Activated naive CD8-positive, alpha-beta T cell treated with anti-CD3 and anti-CD28 coated beads for 36 hours (primary cell): ENCODE results near the gene AGO3. TPM values are rescaled to one million over a fixed set of nuclear protein-coding genes. Genes with fewer than 3 reads are reported as not detected.
"Not testable (repeated sequence)": the region's sequence is repeated elsewhere in the genome, so short reads cannot be mapped to it uniquely, and the experiment has no call there.

Experiments used
- DNase-seq: peaks from one replicate; pipeline ENCODE4 v3.0.0; 2021
- H3K27ac Mint-ChIP-seq: one replicate; pipeline ENCODE4 v1.8.0; 2022; ENCODE audit warnings: mild to moderate bottlenecking, moderate library complexity, mixed read lengths
- H3K27me3 Mint-ChIP-seq: one replicate; pipeline ENCODE4 v1.8.0; 2022; ENCODE audit warnings: mild to moderate bottlenecking, mixed read lengths
- H3K36me3 Mint-ChIP-seq: one replicate; pipeline ENCODE4 v1.8.0; 2021; ENCODE audit warnings: mild to moderate bottlenecking, mixed read lengths
- H3K4me1 Mint-ChIP-seq: one replicate; pipeline ENCODE4 v1.8.0; 2021; ENCODE audit warnings: mixed read lengths
- H3K4me3 Mint-ChIP-seq: one replicate; pipeline ENCODE4 v1.8.0; 2022; ENCODE audit warnings: mild to moderate bottlenecking, moderate library complexity, mixed read lengths
- H3K9me3 Mint-ChIP-seq: one replicate; pipeline ENCODE4 v1.8.0; 2022; ENCODE audit warnings: mixed read lengths
- total RNA-seq, 2 experiments: library from RNA; stranded (reverse); gene quantifications; one replicate each; pipeline ENCODE4 v1.2.3, GENCODE V29; 2021

The AGO3 gene
- total RNA-seq, 2 experiments from 2014 or later: 24.5 to 26.0 TPM

DNA sequence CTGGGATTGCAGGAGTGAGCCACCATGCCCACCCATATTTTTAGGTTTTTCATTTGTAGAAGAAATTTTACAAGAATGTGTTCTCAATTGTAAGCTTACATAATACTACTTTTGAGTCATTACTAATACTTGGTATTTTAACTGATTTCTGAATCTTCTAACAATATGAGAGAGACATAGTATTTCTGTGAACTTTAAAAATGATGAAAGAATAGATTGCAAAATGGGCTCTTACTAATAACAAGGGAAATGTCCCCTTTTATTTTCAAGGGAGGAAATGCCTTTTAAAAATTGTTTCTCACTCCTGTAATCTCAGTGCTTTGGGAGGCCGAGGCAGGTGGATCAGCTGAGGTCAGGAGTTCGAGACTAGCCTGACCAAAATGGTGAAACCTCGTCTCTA, 5.9 kb downstream of the AGO3 start:
- H3K36me3 Mint-ChIP-seq: peaks cover 2% of the 10 kb centered on the region
- no peak for DNase-seq
- H3K4me1 Mint-ChIP-seq: peaks cover 36% of the 10 kb centered on the region
- H3K27ac Mint-ChIP-seq: no peak overlapping the region
- no peaks in the 10 kb centered on the region for H3K27me3 Mint-ChIP-seq
- no peak overlapping the region for H3K4me3 Mint-ChIP-seq
- H3K9me3 Mint-ChIP-seq: no peaks in the 10 kb centered on the region

DNA sequence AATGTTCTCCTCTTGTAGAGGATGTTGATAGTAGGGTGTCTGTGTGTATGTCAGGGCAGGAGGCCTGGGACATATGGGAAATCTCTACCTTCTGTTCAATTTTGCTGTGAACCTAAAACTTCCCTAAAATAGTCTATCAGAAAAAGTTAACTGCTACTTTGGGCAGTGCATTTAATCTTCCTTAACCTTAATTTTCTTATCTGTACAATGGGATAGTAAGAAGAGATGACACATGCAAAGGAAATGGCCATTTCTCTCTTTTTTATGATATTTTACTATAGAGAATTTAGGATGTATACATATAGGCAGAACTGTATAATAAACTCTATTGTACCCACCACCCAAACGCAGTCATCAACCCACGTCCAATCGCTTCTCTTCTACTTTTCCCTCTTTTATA, 8.6 kb downstream of the AGO3 start:
- Mint-ChIP-seq H3K27ac (no peak overlapping the region), H3K27me3 (no peaks in the 10 kb centered on the region), H3K4me3 (no peak overlapping the region), H3K9me3 (peaks cover 2% of the 10 kb centered on the region), H3K4me1 (peaks cover 35% of the 10 kb centered on the region), H3K36me3 (peaks cover 10% of the 10 kb centered on the region)
- DNase-seq: no peak

GRCh38 chr1:35945327-35945726, 14.4 kb downstream of the AGO3 start:
- Mint-ChIP-seq H3K4me3 (no peak overlapping the region), H3K27me3 (no peaks in the 10 kb centered on the region), H3K36me3 (peaks cover 20% of the 10 kb centered on the region), H3K9me3 (peaks cover 2% of the 10 kb centered on the region), H3K4me1 (peaks cover 37% of the 10 kb centered on the region), H3K27ac (no peak overlapping the region)
- DNase-seq: no peak

DNA sequence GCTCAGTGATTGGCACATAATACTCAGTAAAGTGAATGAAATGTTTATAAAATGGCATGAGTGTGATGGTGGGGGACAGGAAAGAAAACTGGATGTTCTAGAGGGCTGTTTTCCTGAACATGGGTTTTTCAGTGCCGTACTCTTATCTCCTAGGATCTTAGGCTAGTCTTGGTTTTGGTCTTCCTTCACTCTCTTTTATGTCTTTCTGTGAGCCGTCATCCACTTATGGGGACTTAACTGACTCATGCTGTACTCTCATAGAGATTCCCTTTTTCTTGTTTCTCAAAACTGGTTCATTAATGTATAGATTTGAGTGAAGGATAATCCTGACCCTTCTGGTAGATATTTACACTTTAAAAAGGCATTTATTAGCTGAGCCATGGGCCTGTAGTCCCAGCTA, 16.6 kb downstream of the AGO3 start:
- no peak for DNase-seq
- Mint-ChIP-seq H3K27me3 (no peaks in the 10 kb centered on the region), H3K36me3 (peaks cover 20% of the 10 kb centered on the region), H3K4me1 (peaks cover 24% of the 10 kb centered on the region), H3K9me3 (peaks cover 2% of the 10 kb centered on the region), H3K4me3 (no peak overlapping the region), H3K27ac (no peak overlapping the region)

GRCh38 chr1:35958558-35958957, 27.7 kb downstream of the AGO3 start:
- Mint-ChIP-seq H3K4me3 (no peak overlapping the region), H3K27me3 (no peaks in the 10 kb centered on the region), H3K27ac (no peak overlapping the region), H3K4me1 (peaks cover 6% of the 10 kb centered on the region), H3K9me3 (no peaks in the 10 kb centered on the region), H3K36me3 (peaks cover 6% of the 10 kb centered on the region)
- DNase-seq: no peak

DNA sequence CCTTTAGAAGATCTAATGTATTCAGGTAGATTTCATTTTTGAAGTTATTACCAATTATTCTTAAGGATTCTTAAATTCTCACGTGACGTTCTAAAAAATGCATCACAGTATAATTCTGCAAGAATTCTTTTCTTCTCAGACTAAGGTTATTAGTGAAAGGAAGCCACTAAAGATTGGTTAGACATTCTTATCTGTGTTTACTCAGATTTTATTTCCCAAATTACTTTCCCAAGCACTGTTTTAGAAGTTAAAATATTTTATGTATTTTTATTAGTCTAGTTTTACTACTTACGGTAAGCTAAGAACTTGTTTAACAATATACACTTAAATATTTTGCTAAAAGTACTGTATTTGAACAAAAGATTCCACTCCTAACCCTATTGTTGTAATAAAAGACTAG, 28.4 kb downstream of the AGO3 start:
- Mint-ChIP-seq H3K27ac (no peak overlapping the region), H3K9me3 (no peaks in the 10 kb centered on the region), H3K27me3 (no peaks in the 10 kb centered on the region), H3K4me3 (no peak overlapping the region), H3K4me1 (peaks cover 2% of the 10 kb centered on the region), H3K36me3 (peaks cover 5% of the 10 kb centered on the region)
- DNase-seq: no peak

GRCh38 chr1:35962952-35963351, 32.0 kb downstream of the AGO3 start:
- DNase-seq: no peak
- Mint-ChIP-seq H3K36me3 (peaks cover 10% of the 10 kb centered on the region), H3K9me3 (no peaks in the 10 kb centered on the region), H3K4me1 (peaks cover 4% of the 10 kb centered on the region), H3K27me3 (no peaks in the 10 kb centered on the region), H3K4me3 (no peak overlapping the region), H3K27ac (no peak overlapping the region)

DNA sequence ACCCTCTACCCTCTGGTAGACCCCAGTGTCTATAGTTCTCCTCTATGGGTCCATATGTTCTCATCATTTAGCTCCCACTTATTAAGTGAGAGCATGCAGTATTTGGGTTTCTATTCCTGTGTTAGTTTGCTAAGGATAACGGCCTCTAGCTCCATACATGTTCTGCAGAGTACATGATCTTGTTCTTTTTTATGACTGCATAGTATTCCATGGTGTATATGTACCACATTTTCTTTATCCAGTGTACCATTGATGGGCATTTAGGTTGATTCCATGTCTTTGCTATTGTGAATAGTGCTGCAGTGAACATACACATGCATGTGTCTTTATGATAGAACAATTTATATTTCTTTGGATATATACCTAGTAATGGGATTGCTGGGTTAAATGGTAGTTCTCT, 33.4 kb downstream of the AGO3 start:
- peaks cover 20% of the 10 kb centered on the region for H3K36me3 Mint-ChIP-seq
- not testable (repeated sequence) for H3K4me3 Mint-ChIP-seq, H3K27ac Mint-ChIP-seq, H3K27me3 Mint-ChIP-seq, H3K4me1 Mint-ChIP-seq, H3K9me3 Mint-ChIP-seq, DNase-seq

GRCh38 chr1:35968396-35968795, 37.5 kb downstream of the AGO3 start:
- no peaks in the 10 kb centered on the region for H3K27me3 Mint-ChIP-seq
- peaks cover 3% of the 10 kb centered on the region for H3K4me1 Mint-ChIP-seq
- peaks cover 22% of the 10 kb centered on the region for H3K36me3 Mint-ChIP-seq
- peaks cover 3% of the 10 kb centered on the region for H3K9me3 Mint-ChIP-seq
- no peak overlapping the region for H3K27ac Mint-ChIP-seq
- no peak overlapping the region for H3K4me3 Mint-ChIP-seq
- no peak for DNase-seq

DNA sequence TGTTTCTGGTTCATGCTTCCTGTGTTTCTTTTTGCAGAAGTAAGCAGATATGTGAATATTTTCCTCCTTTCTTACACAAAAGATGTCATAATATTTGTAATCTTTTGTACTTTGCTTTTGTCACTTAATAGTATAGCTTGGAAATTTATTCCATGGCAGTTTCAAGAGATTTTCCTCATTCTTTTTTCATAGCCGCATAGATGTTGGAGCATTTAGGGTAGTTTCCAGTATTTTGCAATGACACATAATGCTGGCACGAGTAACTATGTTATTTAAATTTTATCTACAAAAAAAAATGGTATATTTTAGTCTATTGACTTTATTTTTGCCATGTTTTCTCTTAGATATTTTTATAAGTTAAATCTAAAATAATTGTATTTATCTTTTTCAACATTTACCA, 40.7 kb downstream of the AGO3 start:
- Mint-ChIP-seq H3K27me3 (no peaks in the 10 kb centered on the region), H3K27ac (no peak overlapping the region), H3K9me3 (peaks cover 3% of the 10 kb centered on the region), H3K4me3 (no peak overlapping the region), H3K4me1 (peaks cover 8% of the 10 kb centered on the region), H3K36me3 (peaks cover 30% of the 10 kb centered on the region)
- DNase-seq: no peak

DNA sequence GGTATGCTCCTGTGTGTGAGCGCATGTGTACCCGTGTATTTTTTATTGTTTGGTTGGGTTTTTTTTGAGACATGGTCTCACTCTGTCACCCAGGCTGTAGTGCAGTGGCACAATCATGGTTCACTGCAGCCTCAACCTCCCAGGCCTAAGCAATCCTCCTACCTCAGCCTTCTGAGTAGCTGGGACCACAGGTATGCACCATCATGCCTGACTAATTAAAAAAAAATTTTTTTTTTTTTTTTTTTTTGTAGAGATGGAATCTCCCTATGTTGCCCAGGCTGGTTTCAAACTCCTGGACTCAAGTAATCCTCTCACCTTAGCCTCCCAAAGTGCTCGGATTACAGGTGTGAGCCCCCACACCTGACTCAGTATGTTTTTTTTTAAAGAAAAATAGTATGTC, 41.7 kb downstream of the AGO3 start:
- DNase-seq, H3K4me1 Mint-ChIP-seq, H3K27ac Mint-ChIP-seq, H3K27me3 Mint-ChIP-seq, H3K4me3 Mint-ChIP-seq, H3K9me3 Mint-ChIP-seq: not testable (repeated sequence)
- peaks cover 30% of the 10 kb centered on the region for H3K36me3 Mint-ChIP-seq

- peaks cover 19% of the 10 kb centered on the region for H3K36me3 Mint-ChIP-seq
- peaks cover 2% of the 10 kb centered on the region for H3K4me1 Mint-ChIP-seq
These were observed 49.2 kb downstream of the AGO3 start for GRCh38 chr1:35980090-35980489.

GRCh38 chr1:35988237-35988636, 57.3 kb downstream of the AGO3 start:
- H3K9me3 Mint-ChIP-seq: no peaks in the 10 kb centered on the region
- peaks cover 5% of the 10 kb centered on the region for H3K36me3 Mint-ChIP-seq
- no peaks in the 10 kb centered on the region for H3K4me1 Mint-ChIP-seq
- no peak overlapping the region for H3K4me3 Mint-ChIP-seq
- no peak overlapping the region for H3K27ac Mint-ChIP-seq
- H3K27me3 Mint-ChIP-seq: no peaks in the 10 kb centered on the region
- DNase-seq: no peak

More at GRCh38 chr1:35980090-35980489, 49.2 kb downstream of the AGO3 start:
- Mint-ChIP-seq H3K27me3 (no peaks in the 10 kb centered on the region), H3K27ac (no peak overlapping the region), H3K4me3 (no peak overlapping the region), H3K9me3 (no peaks in the 10 kb centered on the region)
- no peak for DNase-seq

DNA sequence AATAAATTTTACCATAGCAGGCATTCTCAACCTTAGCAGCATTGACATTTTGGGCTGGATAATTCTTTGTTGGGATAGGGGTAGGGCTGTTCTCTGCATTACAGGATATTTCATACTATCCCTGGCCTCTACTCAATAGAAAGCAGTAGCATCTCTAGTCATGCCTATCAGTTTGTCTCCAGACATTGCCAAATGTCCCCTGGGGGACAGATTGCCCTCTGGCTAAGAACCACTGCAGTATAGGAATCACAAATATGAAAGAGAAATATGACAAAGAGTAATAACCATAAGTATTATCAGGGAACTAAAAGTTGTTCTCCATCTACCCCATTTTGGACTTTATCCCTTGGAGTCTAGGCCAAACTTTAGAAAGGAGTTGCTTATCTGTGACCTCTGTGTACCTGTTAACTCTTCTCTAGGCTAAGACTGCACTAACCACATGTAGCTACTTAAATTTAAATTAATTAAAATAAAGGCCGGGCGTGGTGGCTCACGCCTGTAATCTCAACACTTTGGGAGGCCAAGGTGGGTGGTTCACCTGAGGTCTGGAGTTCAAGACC, 76.1 kb downstream of the AGO3 start:
- Mint-ChIP-seq H3K4me1 (no peaks in the 10 kb centered on the region), H3K9me3 (no peaks in the 10 kb centered on the region), H3K4me3 (no peak overlapping the region), H3K27ac (no peak overlapping the region), H3K27me3 (no peaks in the 10 kb centered on the region), H3K36me3 (no peaks in the 10 kb centered on the region)
- DNase-seq: no peak

GRCh38 chr1:36007741-36008140, 76.8 kb downstream of the AGO3 start:
- Mint-ChIP-seq H3K4me3 (no peak overlapping the region), H3K27ac (no peak overlapping the region), H3K27me3 (no peaks in the 10 kb centered on the region), H3K36me3 (no peaks in the 10 kb centered on the region), H3K9me3 (no peaks in the 10 kb centered on the region), H3K4me1 (no peaks in the 10 kb centered on the region)
- no peak for DNase-seq

GRCh38 chr1:36008546-36009197, 77.8 kb downstream of the AGO3 start:
- Mint-ChIP-seq H3K27me3 (no peaks in the 10 kb centered on the region), H3K27ac (no peak overlapping the region), H3K4me1 (no peaks in the 10 kb centered on the region), H3K4me3 (no peak overlapping the region), H3K9me3 (no peaks in the 10 kb centered on the region), H3K36me3 (peaks cover 6% of the 10 kb centered on the region)
- no peak for DNase-seq
